K562 treated with DMSO at 1 percent for 24 hours (cell line): Measurements from ENCODE around the gene KLF6. TPM values are rescaled to one million over a fixed set of nuclear protein-coding genes. Genes with fewer than 3 reads are reported as not detected.

Source experiments
- total RNA-seq: library from RNA; unstranded; fragments of 300-600 nt; gene quantifications from 2 replicates; pipeline ENCODE4 v1.2.3, GENCODE V29; 2022; ENCODE audit warnings: low read depth; ENCODE audit not compliant: insufficient read depth

Gene KLF6
- 13.1 and 20.1 TPM in 2 replicates for total RNA-seq

DNA sequence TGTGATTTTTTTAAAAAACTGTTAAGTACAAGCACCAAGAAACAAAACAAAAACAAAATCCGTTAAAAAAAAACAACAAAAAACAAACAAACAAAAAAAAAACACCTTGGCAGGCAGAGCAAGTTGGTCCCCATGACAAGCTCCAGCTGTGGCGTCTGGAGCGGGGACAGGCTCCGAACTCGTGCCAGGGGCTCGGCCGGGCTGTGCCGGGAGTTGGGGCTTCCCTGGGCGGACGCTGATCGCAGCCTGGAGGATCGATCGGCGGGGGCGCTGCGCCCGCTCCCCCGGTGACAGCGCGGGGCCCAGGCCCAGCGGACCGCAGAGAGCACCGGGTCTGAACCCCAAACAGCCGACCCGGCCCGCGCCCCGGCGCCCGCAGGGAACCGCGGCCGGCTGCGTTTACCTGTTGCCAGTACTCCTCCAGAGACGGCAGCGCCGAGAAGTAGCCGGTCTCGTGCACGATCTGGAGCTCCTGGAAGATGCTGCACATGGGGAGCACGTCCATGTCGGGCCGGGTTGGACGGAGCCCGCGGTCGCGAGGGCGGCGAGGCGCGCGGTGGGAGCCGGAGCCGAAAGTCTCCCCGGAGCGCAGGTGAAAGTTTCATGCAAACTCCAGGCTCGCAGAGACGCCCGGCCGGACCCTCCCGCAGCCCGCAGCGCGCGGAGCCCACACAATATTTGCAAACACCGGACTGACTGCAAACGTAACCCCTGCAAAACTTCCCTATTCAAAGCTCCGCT is at the start of gene KLF6:
Gene KLF6, minus strand, starts transcription at position 700 of the 741 bp plus-strand sequence. Its CDS starts 195 bp downstream, at position 505.

